BJ (cell line): Measurements from ENCODE around the gene IL10RA. TPM values are rescaled to one million over a fixed set of nuclear protein-coding genes. Genes with fewer than 3 reads are reported as not detected.

Source experiments
- CTCF ChIA-PET: fragments of 350-600 bp; formaldehyde crosslinking; extraction: SDS; loops from one replicate; lab custom pipeline; 2021; ENCODE audit warnings: antibody characterized with exemption, inconsistent platforms; lab: Yijun Ruan, JAX
- POLR2A ChIA-PET: fragments of 300-600 bp; sonication (Branson Sonifier 250); formaldehyde crosslinking; extraction: SDS; loops from one replicate; lab custom pipeline; 2021; ENCODE audit warnings: antibody characterized with exemption; lab: Charles Lee
- DNase-seq: peaks from one replicate; pipeline ENCODE4 v3.0.0-alpha.2; 2011; ENCODE audit warnings: low read depth
- H3K27me3 ChIP-seq: 2 replicates; pipeline ENCODE4 v1.6.0; 2011; ENCODE audit warnings: low read length; ENCODE audit not compliant: control insufficient read depth, insufficient read depth
- H3K36me3 ChIP-seq: 2 replicates; pipeline ENCODE4 v1.5.1; 2011; ENCODE audit warnings: low read length; ENCODE audit not compliant: control insufficient read depth, insufficient read depth
- H3K4me3 ChIP-seq: 2 replicates; pipeline ENCODE4 v1.5.1; 2011; ENCODE audit warnings: low read depth, mild to moderate bottlenecking, control low read depth, low read length
- polyA plus RNA-seq: library from polyadenylated mRNA; depleted of rRNA; stranded (reverse); fragments of >200 nt; gene quantifications from 2 replicates; pipeline ENCODE4 v1.2.3, GENCODE V29; 2011
- TF ChIP-seq, protein P1 (sequence below): IDR thresholded peaks from 2 replicates; pipeline ENCODE4 v1.5.1; 2011; ENCODE audit warnings: low read depth, mild to moderate bottlenecking, control low read depth, inconsistent platforms, low read length, moderate library complexity; ENCODE audit not compliant: insufficient read depth

Gene IL10RA
- polyA plus RNA-seq, 1 experiment, result not detected

DNA sequence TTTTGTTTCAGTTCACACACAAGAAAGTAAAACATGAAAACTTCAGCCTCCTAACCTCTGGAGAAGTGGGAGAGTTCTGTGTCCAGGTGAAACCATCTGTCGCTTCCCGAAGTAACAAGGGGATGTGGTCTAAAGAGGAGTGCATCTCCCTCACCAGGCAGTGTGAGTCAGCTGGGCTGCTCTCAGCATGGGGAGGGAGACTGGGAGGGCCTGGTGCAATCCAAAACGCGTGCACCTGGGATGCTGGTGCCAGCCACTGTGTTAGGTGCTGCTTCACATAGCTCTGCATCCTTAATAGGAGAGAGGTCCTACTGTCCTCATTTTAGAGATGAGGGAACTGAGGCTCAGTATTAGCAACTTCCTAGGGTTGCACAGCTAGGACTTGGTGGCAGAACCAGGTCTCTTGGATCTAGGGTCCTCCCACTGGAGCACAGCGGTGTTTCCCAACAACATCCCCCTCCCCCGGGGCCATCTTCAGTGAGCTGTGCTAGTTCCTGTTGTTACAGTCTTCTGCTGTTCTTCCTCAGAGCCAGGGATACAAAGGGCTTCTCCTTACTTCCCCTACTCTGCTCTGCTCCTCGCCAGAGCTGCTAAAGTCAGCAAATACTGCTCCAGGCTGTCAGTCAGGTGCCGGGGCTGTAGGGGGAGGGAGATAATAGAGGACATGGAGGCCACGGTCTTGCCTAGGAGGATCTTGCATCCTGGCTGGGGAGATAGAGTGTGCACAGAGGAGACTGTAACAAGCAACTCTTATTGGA lies 8.0 kb downstream of the IL10RA start:
- TF ChIP-seq, protein P1, sequence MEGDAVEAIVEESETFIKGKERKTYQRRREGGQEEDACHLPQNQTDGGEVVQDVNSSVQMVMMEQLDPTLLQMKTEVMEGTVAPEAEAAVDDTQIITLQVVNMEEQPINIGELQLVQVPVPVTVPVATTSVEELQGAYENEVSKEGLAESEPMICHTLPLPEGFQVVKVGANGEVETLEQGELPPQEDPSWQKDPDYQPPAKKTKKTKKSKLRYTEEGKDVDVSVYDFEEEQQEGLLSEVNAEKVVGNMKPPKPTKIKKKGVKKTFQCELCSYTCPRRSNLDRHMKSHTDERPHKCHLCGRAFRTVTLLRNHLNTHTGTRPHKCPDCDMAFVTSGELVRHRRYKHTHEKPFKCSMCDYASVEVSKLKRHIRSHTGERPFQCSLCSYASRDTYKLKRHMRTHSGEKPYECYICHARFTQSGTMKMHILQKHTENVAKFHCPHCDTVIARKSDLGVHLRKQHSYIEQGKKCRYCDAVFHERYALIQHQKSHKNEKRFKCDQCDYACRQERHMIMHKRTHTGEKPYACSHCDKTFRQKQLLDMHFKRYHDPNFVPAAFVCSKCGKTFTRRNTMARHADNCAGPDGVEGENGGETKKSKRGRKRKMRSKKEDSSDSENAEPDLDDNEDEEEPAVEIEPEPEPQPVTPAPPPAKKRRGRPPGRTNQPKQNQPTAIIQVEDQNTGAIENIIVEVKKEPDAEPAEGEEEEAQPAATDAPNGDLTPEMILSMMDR, result no peak
- CTCF ChIA-PET, result interaction anchor here (0.5 kb wide), 1 partner anchor 152 kb away, joined by 3 read pairs; no protein-coding TSS in a partner anchor

GRCh38 chr11:117995472-117995871 lies 9.3 kb downstream of the IL10RA start:
- TF ChIP-seq, protein P1, result no peak
- Histone ChIP-seq H3K27me3 (no peaks in the 10 kb centered on the region), H3K36me3 (no peaks in the 10 kb centered on the region), H3K4me3 (no peak overlapping the region)
- POLR2A ChIA-PET, result no interaction called here
- no peak for DNase-seq
- CTCF ChIA-PET, result no interaction called here

More for the DNA sequence above, 8.0 kb downstream of the IL10RA start:
- POLR2A ChIA-PET, result no interaction called here
- no peaks in the 10 kb centered on the region for H3K27me3 ChIP-seq
- H3K36me3 ChIP-seq, result no peaks in the 10 kb centered on the region
- no peak for DNase-seq
- no peak overlapping the region for H3K4me3 ChIP-seq

DNA sequence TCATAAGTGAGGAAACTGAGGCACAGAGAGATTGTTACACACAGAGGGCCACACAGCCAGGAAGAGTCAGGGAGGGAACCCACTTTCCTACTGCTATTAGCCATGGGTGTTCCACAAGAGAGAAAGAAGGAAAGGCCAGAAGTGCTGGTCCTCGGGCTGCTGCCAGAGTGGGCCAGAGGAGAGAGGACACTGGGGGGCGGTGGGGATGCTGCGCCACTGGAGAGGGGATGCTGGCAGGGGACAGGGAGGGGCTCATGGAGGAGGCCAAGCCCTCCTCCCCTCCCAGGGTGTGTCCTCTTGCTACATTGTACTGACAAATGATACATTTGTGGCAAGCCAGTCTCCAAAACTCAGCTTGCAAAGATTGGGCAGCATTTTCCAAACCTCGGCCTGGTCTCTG lies 9.9 kb downstream of the IL10RA start:
- Histone ChIP-seq H3K27me3 (no peaks in the 10 kb centered on the region), H3K4me3 (no peak overlapping the region), H3K36me3 (no peaks in the 10 kb centered on the region)
- no peak for DNase-seq
- CTCF ChIA-PET, result no interaction called here
- POLR2A ChIA-PET, result no interaction called here
- TF ChIP-seq, protein P1, result no peak

GRCh38 chr11:117997406-117997805 lies 11.2 kb downstream of the IL10RA start:
- TF ChIP-seq, protein P1, result no peak
- no peaks in the 10 kb centered on the region for H3K27me3 ChIP-seq
- no peak overlapping the region for H3K4me3 ChIP-seq
- ChIA-PET POLR2A (no interaction called here), CTCF (no interaction called here)
- no peaks in the 10 kb centered on the region for H3K36me3 ChIP-seq
- DNase-seq, result no peak

GRCh38 chr11:117997823-117998579 lies 11.8 kb downstream of the IL10RA start:
- Histone ChIP-seq H3K4me3 (no peak overlapping the region), H3K27me3 (no peaks in the 10 kb centered on the region), H3K36me3 (no peaks in the 10 kb centered on the region)
- TF ChIP-seq, protein P1, result no peak
- POLR2A ChIA-PET, result no interaction called here
- CTCF ChIA-PET, result interaction anchor here (0.6 to 1.2 kb wide), 2 partner anchors 9 to 156 kb away, joined by 3 read pairs; no protein-coding TSS in a partner anchor
- no peak for DNase-seq
